Measurements from ENCODE around the gene CCDC34.

CCDC34 gene

GRCh38 chr11:27362749-27363575, at the start of gene CCDC34:
Gene CCDC34, minus strand, starts transcription at chr11:27363215. Its CDS starts 21 bp downstream, at chr11:27363194.
- DNase-seq = peak; percentile 96

GRCh38 chr11:27412192-27412691, 49.2 kb upstream of the CCDC34 start:
- DNase-seq = no peak

GRCh38 chr11:27411328-27411727, 48.3 kb upstream of the CCDC34 start:
- DNase-seq = no peak

- no peak for DNase-seq
Measured at GRCh38 chr11:27410272-27410671, 47.3 kb upstream of the CCDC34 start.

GRCh38 chr11:27409742-27410141, 46.7 kb upstream of the CCDC34 start:
- DNase-seq = peak; percentile 4

- no peak for DNase-seq
Measured at GRCh38 chr11:27409049-27409448, 46.0 kb upstream of the CCDC34 start.

- DNase-seq = no peak
Measured at GRCh38 chr11:27408246-27408800, 45.3 kb upstream of the CCDC34 start.

- no peak for DNase-seq
Measured at GRCh38 chr11:27406498-27407354, 43.7 kb upstream of the CCDC34 start.

GRCh38 chr11:27405134-27405533, 42.1 kb upstream of the CCDC34 start:
- DNase-seq = no peak

- peak; percentile 3 for DNase-seq
Measured at GRCh38 chr11:27404427-27404826, 41.4 kb upstream of the CCDC34 start.

GRCh38 chr11:27403195-27403594, 40.2 kb upstream of the CCDC34 start:
- no peak for DNase-seq

- DNase-seq = no peak
Measured at GRCh38 chr11:27402450-27402849, 39.4 kb upstream of the CCDC34 start.

GRCh38 chr11:27401833-27402316, 38.9 kb upstream of the CCDC34 start:
- no peak for DNase-seq

GRCh38 chr11:27401280-27401832, 38.3 kb upstream of the CCDC34 start:
- DNase-seq = no peak

- no peak for DNase-seq
Measured at GRCh38 chr11:27398400-27398770, 35.4 kb upstream of the CCDC34 start.

GRCh38 chr11:27397624-27398399, 34.8 kb upstream of the CCDC34 start:
- DNase-seq = no peak

GRCh38 chr11:27396259-27396839, 33.3 kb upstream of the CCDC34 start:
- DNase-seq = no peak

- DNase-seq = no peak
Measured at GRCh38 chr11:27395556-27396258, 32.7 kb upstream of the CCDC34 start.

- no peak for DNase-seq
Measured at GRCh38 chr11:27394781-27395228, 31.8 kb upstream of the CCDC34 start.

- no peak for DNase-seq
Measured at GRCh38 chr11:27392278-27393114, 29.5 kb upstream of the CCDC34 start.
